BJ (cell line): Measurements from ENCODE around the gene DHDDS. TPM values are rescaled to one million over a fixed set of nuclear protein-coding genes. Genes with fewer than 3 reads are reported as not detected.

Experiments
- CTCF ChIA-PET: fragments of 350-600 bp; formaldehyde crosslinking; extraction: SDS; loops from one replicate; lab custom pipeline; 2021; ENCODE audit warnings: antibody characterized with exemption, inconsistent platforms; lab: Yijun Ruan, JAX
- POLR2A ChIA-PET: fragments of 300-600 bp; sonication (Branson Sonifier 250); formaldehyde crosslinking; extraction: SDS; loops from one replicate; lab custom pipeline; 2021; ENCODE audit warnings: antibody characterized with exemption; lab: Charles Lee
- DNase-seq: peaks from one replicate; pipeline ENCODE4 v3.0.0-alpha.2; 2011; ENCODE audit warnings: low read depth
- H3K27me3 ChIP-seq: 2 replicates; pipeline ENCODE4 v1.6.0; 2011; ENCODE audit warnings: low read length; ENCODE audit not compliant: control insufficient read depth, insufficient read depth
- H3K36me3 ChIP-seq: 2 replicates; pipeline ENCODE4 v1.5.1; 2011; ENCODE audit warnings: low read length; ENCODE audit not compliant: control insufficient read depth, insufficient read depth
- H3K4me3 ChIP-seq: 2 replicates; pipeline ENCODE4 v1.5.1; 2011; ENCODE audit warnings: low read depth, mild to moderate bottlenecking, control low read depth, low read length
- CTCF ChIP-seq: IDR thresholded peaks from 2 replicates; pipeline ENCODE4 v1.5.1; 2011; ENCODE audit warnings: low read depth, mild to moderate bottlenecking, control low read depth, inconsistent platforms, low read length, moderate library complexity; ENCODE audit not compliant: insufficient read depth
- polyA plus RNA-seq: library from polyadenylated mRNA; depleted of rRNA; stranded (reverse); fragments of >200 nt; gene quantifications from 2 replicates; pipeline ENCODE4 v1.2.3, GENCODE V29; 2011; rRNA removed

DHDDS gene
- polyA plus RNA-seq, 1 experiment, result 46.2 TPM

GRCh38 chr1:26516987-26517765 is 85.1 kb downstream of the DHDDS start:
- ChIA-PET CTCF (interaction anchor here (1.8 kb wide), 1 partner anchor 17 kb away, joined by 6 read pairs; no protein-coding TSS in a partner anchor), POLR2A (no interaction called here)

GRCh38 chr1:26517766-26518049 is 85.6 kb downstream of the DHDDS start:
- H3K36me3 ChIP-seq, result no peaks in the 10 kb centered on the region
- CTCF ChIA-PET, result interaction anchor here (1.1 to 1.8 kb wide), 2 partner anchors 10 to 17 kb away, joined by 6 read pairs; no protein-coding TSS in a partner anchor
- H3K4me3 ChIP-seq, result no peak overlapping the region
- peaks cover 14% of the 10 kb centered on the region for H3K27me3 ChIP-seq
- POLR2A ChIA-PET, result interaction anchor here (0.6 kb wide), 1 partner anchor 620 kb away, joined by 3 read pairs; no protein-coding TSS in a partner anchor
- TF ChIP-seq CTCF, result no peak
- DNase-seq, result no peak

More at GRCh38 chr1:26516987-26517765, 85.1 kb downstream of the DHDDS start:
- TF ChIP-seq CTCF, result no peak
- H3K4me3 ChIP-seq, result no peak overlapping the region
- no peaks in the 10 kb centered on the region for H3K36me3 ChIP-seq
- no peak for DNase-seq
- H3K27me3 ChIP-seq, result peaks cover 14% of the 10 kb centered on the region

GRCh38 chr1:26518355-26518754 is 86.2 kb downstream of the DHDDS start:
- DNase-seq, result no peak
- CTCF ChIA-PET, result interaction anchor here (1.1 kb wide), 1 partner anchor 9 kb away, joined by 6 read pairs; no protein-coding TSS in a partner anchor
- no peak for TF ChIP-seq CTCF
- POLR2A ChIA-PET, result interaction anchor here (0.6 kb wide), 1 partner anchor 620 kb away, joined by 3 read pairs; no protein-coding TSS in a partner anchor
- Histone ChIP-seq H3K27me3 (peaks cover 14% of the 10 kb centered on the region), H3K36me3 (no peaks in the 10 kb centered on the region), H3K4me3 (no peak overlapping the region)

GRCh38 chr1:26520339-26520738 is 88.2 kb downstream of the DHDDS start:
- ChIA-PET POLR2A (no interaction called here), CTCF (interaction anchor here (1.5 kb wide), 1 partner anchor 20 kb away, joined by 4 read pairs; no protein-coding TSS in a partner anchor)
- H3K36me3 ChIP-seq, result no peaks in the 10 kb centered on the region
- H3K27me3 ChIP-seq, result peaks cover 14% of the 10 kb centered on the region
- no peak for TF ChIP-seq CTCF
- H3K4me3 ChIP-seq, result no peak overlapping the region
- no peak for DNase-seq

Other genes starting within 250 kb of the DHDDS start
- gene CATSPER4, start 241.7 kb upstream of the DHDDS start, polyA plus RNA-seq, result not detected in 2 replicates
- 9.4 and 10.8 TPM in 2 replicates for gene CEP85, start 198.1 kb upstream of the DHDDS start, polyA plus RNA-seq
- gene SH3BGRL3, start 152.2 kb upstream of the DHDDS start, polyA plus RNA-seq, result 298 and 309 TPM in 2 replicates
- gene UBXN11, start 125.7 kb upstream of the DHDDS start, polyA plus RNA-seq, result 8.5 and 12.9 TPM in 2 replicates
- not detected in 2 replicates for gene CD52, start 114.4 kb upstream of the DHDDS start, polyA plus RNA-seq
- gene CRYBG2, start 78.2 kb upstream of the DHDDS start, polyA plus RNA-seq, result 0.20 and 0.44 TPM in 2 replicates
- not detected in 2 replicates for gene ZNF683, start 59.6 kb upstream of the DHDDS start, polyA plus RNA-seq
- not detected in 2 replicates for gene LIN28A, start 21.5 kb upstream of the DHDDS start, polyA plus RNA-seq
- 252 and 268 TPM in 2 replicates for gene HMGN2, start 40.1 kb downstream of the DHDDS start, polyA plus RNA-seq
- 2.5 and 3.2 TPM in 2 replicates for gene RPS6KA1, start 97.4 kb downstream of the DHDDS start, polyA plus RNA-seq